M059J (cell line): ENCODE data around the gene HAUS3. TPM values are rescaled to one million over a fixed set of nuclear protein-coding genes. Genes with fewer than 3 reads are reported as not detected.
"Not testable (repeated sequence)": the region's sequence is repeated elsewhere in the genome, so short reads cannot be mapped to it uniquely, and the experiment has no call there.

Experiments
- DNase-seq: peaks from one replicate; pipeline ENCODE4 v3.0.0-alpha.2; 2012; ENCODE audit warnings: low read depth
- total RNA-seq: library from RNA; depleted of rRNA; stranded (reverse); fragments of >200 nt; shearing (Covaris generic); gene quantifications from 2 replicates; pipeline ENCODE4 v1.2.3, GENCODE V29; 2014

Gene HAUS3
- total RNA-seq, 1 experiment from 2014 or later, result 14.2 TPM

DNA sequence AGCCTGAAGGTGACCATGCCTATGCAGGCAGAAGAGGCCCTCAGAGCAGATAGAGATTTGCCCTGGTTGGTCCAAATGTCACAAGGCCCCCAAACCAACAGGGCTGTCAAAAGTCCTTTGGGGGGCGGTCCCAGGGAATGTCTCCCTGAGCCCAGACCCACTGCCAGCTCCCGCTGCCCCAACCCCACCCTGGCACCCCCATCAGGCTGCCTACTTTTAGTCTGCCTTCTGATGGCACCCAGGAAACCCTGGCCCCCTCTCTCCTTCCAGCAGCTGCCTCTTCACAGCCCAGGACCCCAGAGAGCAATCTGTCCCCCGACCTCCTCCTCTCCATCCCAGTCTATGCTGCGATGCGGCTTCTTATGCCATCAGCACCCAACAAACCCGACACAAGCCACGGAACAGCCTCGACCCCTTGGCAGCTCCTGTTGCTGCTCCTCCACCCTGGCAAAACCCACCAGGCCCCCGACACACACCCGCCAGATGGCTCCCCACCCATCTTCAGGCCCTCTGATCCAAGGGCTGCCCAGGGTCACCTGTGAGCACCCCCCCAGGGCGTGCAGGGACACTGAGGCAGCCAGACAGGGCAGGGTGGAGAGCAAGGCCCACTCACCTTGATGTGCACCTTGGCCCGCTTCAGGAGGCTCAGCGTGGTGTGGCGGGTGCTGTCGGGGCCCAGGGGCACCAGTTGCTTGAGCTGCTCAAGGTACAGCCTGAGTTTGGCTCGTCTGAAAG lies 10.0 kb upstream of the HAUS3 start:
- DNase-seq, result no peak

DNA sequence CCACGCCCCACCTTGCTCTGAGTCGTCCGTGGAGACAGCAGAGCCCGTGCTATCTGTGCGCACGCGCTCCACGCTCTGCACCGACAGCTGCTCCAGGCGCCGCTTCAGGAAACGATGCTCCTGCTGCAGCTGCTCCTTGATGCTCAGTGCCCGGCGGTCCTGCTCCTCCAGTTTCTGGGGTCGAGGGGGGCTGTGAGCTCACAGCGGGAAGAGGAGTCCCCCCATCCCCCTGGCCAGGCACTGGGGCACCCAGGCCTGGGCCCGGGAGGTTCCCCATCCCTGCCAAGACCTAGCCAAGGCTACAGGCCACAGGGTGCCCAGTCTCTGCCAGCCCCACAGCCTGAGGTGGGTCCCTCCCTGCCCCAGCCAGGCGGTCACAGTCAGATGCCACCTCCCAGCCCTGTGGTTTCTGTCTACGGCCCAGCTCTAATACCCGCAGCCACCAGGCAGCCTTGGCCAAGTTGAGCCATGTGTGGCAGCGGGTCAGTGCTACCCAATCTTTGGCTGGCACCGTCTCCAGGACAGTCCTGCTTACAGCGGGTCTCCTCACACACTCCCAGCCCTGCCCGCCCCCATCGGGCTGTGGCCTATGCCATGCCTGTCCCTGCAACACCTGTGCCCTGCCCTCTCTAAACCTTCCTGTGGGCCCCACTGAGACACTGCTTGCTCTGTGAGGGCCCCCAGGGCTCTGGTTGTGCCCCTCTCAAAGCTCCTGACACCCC lies 9.3 kb upstream of the HAUS3 start:
- DNase-seq, result no peak

DNA sequence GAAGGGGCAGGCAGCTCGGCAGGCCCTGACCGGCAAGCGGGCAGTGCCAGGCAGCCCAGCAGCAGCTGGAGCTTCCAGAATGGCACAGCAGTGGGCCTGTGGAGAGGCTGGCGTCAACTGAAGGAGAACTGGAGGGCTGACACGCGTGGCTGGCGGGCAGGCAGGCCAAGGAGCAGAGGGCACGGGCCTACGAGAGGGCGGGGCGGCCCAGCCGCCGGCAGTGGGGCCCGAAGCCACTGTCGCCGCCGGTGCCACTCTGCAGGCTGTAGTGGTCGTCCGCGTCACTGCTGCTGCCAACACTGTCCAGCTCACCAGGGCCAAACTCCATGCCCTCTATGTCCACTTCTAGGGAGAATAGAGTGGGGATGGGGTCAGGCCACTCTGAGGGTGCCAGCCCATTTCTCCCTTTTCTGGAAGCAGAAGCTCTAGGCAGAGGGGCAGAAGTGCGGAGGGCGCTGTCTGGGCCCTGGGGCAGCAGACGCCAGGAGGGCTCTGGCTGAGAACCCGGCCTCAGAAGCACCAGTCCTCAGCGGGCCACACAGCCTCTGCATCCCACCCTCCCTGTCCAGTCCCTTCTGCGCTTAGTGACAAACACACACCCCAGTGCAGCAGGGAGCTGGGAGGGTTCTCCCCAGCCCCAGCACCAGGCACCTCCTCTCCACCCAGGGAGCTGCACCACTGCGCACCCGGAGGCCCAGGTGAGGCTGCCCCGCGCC lies 8.6 kb upstream of the HAUS3 start:
- DNase-seq, result no peak

DNA sequence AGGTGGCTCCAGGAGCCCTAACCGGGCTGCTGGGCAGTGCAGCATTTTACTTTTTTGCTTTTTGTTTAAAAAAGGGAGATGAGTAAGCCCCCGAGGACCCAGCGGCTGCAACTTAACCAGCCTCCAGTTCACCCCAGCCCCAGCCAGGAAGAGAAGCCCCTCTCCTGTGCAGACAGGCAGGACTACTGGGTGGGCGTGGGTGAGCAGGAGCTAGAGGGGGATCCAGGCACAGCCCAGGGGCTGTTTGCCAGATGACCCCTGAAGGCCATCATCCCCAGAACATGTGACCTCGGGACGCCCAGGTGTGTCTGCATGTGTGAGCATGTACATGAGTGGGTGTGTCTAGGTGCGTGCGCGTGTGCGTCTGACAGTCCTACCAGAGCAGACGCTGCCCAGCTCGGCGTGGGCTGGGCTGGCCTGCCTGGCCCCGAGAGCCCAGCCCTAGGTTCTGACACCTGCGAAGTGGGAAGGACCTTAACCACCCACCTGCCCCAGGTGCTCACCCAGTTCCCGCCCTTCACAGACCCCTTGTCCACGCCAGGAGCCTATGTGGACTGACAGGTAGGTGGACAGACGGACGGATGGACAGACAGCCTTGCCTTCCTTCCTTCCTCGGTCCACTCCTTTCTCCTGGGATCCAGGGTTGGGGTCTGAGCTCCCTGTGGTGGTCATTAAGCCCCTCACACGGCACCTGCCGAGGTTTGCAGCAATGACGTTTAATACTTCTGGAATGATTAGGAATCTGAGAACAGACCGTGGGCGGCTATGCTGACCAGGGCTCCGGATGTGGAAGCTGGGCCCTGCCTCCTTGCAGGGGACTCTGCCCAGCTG lies 7.8 kb upstream of the HAUS3 start:
- no peak for DNase-seq

DNA sequence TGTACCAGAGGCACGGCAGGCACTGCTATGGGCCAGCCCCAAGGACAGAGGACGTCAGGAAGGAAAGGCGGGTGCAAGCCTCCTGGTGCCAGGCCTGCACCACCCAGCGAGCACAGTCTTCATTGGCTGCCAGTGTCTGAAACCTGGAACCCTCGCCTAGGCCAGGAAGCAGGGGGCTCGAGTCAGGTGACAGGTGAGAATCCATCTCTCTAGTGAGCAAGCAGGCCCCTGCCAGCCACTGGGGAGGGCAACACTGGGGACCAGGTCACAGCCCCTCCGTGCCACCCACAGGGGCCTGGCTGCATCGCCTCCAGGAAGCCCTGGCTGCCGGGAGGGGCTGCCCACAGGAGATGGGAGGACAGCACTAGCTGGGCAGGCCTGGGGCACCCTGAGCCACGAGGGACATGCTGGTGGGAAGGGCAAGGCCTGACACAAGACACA lies 6.9 kb upstream of the HAUS3 start:
- DNase-seq, result no peak

DNA sequence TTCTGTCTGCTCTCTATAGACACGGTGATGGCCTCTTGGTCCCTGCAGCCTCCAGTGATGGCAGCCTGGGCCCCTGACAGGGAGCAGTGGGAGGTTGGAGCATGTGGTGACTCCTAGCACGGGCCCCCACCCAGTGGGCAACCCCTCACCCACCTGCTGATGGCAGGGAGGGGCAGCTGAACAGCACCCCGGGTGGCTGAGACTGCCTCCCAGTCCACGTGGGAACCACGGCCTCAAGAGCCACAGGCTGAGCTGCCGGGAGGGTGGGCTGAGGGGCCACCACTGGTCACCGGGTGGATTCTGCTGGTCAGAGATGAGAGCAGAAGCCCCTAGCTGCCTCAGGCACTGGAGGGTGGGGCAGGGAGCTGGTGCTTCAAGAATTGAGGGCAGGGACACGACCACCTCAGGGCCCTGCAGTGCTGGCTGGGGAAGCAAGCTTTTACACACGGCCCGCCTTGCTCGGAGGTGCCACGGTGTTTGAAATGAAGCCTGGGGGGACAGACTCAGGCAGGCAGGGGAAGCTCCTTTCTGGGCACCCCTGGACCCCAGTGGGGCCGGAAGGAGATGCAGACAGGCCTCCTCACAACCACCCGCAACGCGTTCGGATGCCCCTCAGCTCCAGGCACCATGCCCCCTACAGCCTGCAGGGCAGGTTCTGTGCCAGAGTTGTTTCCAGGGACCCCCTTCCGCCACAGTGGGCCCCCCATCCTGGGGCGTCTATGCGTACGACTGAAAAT lies 6.3 kb upstream of the HAUS3 start:
- DNase-seq, result no peak

DNA sequence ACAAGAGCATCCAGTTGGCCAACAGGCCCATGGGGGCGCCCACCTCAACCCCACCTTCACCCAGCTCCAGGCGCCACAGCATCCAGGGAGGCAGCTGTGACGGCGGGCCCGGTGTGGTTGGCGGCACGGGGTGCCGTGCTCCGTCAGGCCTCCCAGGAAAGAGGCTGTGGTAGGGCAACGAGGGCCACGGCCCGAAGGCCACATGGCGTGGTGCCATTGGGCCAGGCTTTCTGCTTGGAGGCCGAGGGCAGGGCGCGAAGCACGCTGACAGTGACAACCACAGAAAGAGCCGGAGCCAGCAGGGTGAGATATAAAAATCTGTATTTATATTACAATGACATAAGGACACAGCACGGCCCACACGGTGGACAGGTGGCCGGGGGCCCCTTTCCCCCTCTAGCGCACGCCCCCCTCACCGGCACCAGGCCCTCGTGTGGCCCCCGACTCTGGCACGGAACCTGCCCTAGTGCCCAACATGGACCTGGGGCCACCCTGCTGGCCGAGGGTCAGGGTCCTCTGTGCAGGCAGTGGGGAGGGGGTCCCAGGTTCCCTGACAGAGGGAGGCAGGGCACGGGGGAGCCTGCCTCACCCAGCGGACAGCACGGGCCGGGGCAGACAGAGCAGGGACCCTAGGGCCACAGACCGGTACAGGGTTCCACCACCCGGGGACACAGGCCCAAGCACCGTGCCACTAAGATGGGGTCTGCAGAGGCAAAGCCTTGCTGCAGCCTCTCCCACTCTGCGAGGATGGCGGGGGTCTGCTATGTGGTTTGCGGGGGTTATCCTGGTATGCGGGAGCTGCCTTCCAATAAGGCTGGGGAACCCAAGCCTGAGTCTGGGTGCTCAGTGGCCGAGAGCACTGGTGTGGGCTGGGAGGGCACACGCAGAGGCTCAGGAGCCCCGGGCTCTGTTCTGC lies 5.5 kb upstream of the HAUS3 start:
- no peak for DNase-seq

DNA sequence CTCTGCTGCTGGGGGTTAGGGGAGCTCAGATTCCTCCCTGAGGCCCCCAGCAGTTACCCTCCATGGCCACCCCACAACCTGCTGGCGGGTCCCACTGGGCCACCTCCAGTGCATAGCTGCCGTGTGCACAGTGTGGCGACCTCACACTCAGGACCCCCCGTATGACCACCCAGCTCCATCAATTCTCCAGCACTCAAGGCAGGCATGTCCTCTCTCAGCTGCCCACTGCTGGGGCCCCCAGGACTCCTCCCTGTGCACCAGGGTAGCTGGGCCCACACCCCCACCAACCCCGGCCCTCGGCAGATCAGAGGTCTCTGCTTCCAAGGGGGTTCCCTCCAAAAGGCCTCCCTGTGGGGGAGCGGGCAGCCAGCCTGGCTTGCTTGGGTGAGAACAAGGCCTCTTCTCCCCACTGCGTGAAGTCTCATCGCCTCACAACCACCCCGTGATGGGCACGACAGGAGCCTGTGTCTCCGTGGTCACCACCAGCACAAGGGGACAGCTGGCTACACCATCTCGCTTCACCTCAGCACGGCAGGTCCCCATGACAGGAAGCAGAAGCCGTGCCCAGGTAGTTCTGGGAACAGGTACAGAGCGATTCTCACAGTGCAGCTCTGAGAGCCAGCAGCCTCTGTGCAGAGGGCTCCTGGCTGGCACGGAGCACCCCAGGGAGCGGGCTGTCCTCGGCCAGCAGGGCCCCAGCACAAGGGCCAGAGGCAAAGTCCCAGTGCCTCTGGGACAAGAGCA lies 4.6 kb upstream of the HAUS3 start:
- DNase-seq, result no peak

DNA sequence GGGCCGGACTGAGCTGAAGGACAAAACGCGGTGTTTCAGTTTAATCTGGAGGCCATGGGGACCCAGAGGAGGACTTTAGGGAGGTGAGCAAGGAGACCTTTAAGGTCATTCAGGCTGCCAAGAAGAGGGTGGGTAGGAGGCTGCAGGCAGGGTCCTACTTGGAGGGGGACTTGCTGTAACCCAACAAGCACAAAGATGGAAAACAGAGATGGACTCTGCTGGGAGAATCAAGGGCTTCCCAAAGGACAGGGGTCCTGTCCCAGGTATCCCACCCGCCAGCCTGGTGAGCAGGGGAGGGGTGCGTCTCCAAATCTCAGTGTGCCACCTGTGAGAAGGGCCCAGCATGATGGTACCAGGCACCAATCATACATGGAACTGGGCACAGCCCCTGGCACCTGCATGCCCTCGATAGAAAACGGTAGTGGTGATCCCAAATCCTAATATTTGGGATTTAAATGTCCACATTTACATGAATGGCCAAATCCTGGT lies 3.9 kb upstream of the HAUS3 start:
- DNase-seq, result no peak

DNA sequence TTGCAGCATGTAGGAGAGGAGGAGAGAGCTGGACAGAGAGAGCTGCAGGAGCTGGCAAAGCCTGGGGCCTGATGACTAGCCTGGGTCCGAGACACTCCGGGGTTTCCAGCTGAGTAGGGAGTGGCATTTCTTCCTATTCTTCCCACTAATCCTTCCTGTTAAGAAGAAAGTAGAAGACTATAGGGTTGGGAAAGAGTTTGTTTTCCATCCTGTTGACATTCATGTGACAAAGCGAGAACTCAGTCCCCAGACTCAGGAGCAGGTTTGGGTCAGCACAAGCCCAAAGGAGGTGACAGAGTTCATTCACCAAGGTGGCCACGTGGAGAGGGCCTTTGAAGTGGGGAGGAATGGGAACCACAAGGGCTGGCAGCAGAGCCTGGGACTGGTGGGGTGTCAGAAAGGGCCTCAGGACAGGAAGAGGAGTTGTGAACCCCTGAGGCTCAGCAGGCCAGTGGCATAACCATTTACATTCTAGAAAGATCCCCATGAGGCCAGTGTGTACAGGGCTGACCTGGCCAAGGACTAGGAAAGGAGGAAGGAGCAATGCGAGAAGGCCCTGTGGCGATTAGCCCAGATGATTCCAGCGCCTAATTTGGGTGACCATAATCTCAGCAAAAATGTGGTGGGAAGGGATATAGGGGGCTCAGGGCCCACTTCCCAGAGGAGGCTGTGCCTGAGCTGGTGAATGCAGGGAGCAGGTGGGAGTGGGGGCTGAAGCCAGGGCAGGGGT lies 3.3 kb upstream of the HAUS3 start:
- no peak for DNase-seq

DNA sequence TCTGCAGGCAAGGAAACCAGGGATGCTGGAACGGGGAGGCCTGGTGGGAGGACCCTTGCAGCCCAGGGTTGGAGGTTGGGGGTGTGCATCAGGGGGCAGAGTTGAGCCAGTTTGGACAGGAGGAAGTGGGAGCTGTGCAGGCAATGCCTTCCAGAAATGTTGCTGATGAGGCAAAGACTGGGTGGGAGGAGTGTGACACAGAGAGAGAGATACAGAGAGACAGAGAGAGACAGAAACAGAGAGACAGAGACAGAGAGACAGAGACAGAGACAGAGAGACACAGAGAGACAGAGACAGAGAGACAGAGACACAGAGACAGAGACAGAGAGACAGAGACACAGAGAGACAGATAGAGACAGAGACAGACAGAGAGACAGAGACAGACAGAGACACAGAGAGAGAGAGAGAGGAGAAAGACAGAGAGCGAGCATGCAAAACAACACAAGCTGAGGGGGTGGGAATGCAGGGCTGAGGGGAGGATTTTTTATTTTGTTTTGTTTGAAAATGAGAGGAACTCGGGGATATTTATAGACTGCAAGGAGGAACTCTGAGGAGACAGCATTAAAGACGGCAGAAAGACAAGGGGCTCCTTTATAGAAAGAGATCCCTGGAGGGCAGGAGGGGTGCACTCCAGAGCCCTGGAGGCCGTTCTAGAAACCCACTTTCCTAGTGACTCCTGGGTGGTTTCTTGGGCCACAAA lies 1.9 kb upstream of the HAUS3 start:
- DNase-seq, result peak; percentile 45

DNA sequence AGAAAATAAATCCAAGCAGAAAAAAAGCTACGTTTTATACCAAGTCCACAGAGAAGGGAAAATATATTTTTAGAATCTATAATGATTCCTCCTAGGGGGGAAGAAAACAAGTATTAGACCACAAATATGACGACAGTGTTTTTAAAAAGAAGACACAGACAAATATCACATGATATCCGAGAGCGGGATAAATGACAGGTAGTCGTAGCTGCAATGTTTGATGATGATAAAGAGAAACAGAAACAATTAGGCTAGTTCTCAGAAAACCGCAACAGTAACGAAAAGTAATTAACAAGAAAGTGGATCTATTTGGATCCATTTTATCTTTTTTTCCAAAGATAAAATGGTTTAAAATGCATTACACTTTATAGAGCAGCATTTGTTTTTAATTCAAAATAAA lies 918 bp downstream of the HAUS3 start:
- DNase-seq, result no peak

DNA sequence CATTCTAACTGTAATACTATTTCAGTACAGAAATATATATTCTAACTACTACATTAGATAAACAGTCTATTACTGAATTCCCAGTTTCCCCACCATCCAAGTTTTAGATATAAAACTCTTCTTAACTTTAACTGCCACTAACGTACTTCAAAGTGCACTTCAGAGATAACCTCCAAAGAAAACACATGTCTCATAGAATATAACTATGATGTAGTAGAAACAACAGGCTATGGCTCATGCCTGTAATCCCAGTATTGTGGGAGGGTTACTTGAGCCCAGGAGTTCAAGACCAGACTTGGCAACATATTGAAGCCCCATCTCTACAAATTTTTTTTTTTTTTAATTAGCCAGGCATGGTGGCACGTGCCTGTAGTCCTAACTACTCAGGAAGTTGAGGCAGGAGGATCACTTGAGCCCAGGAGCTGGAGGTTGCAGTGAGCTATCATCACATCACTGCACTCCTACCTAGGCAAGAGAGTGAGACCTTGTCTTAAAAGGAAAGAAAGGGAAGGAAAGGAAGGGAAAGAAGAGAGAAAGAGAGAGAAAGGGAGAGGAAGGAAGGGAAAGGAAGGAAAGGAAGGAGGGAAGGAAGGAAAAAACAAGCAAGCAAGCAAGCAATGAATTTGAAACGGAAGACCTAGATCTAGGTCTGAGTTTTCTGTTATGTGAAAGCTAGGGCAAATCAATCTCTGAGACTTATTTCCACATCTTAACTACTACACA lies 4.8 kb downstream of the HAUS3 start:
- DNase-seq, result no peak

DNA sequence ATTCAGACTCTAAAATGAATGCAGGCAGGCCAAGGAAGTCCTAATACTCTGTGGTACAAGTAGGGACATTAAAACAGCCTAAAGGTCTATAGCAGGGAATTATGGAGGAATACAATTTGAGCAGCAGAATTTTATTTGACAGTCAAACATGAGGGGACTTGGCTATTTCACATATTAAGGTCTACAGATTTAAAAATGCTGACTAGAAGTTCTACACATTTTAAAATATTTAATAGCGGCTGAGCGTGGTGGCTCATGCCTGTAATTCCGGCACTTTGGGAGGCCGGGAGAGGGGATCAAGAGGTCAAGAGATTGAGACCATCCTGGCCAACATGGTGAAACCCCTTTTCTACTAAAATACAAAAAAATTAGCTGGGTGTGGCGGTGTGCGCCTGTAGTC lies 10.8 kb downstream of the HAUS3 start:
- DNase-seq, result no peak

DNA sequence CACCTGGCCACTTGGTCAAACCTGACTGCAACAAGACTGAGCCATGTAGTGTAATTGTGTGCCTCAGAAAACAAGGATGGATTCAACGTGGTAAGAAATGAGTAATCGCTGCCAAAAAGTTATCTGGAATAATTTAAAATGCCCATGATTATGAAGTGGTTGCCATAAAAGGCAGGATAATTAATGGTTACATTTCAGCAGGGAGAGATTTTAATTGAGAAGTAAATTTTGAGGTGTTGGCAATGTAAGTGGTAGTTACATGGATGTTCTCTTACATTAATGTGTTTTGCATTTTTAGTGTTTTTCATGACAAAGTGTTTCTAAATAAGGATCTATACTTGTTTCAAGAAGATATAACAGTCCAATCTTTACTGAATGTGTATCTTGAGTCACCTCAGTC lies 15.7 kb downstream of the HAUS3 start:
- DNase-seq, result no peak

DNA sequence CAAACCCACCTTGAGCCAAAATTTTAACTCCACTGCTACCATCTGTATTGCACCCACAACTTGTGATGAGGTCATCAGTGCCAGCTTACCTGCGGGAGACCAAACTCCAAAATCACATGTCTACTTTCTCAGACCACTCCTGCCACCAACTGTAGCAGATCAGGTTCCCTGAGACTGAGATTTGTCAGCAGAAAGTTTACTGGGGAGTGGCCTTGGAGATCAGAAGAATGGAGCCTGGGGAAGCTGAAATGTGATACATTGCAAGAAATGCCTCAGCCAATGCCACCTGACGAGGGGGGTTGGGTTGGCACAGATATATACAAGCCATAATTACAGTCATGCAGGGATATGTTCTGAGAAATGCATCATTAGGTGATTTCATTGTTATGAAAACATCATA lies 19.1 kb downstream of the HAUS3 start:
- DNase-seq, result no peak

DNA sequence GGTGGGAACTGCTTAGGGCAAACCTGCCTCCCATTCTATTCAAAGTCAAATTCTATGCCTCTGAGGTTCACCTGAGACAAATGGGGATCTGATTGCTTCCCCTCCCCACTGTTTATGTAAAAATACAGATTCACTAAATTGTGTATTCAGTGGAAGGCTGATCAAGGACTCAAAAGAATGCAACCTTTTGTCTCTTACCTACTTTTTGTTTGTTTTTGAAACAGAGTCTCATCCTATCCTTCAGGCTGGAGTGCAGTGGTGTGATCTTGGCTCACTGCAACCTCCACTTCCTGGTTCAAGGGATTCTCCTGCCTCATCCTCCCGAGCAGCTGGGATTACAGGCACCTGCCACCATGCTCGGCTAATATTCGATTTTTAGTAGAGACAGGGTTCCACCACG lies 20.5 kb downstream of the HAUS3 start:
- not testable (repeated sequence) for DNase-seq
